Activated naive CD8-positive, alpha-beta T cell treated with anti-CD3 and anti-CD28 coated beads, Interleukin-2, amount 50 U/mL, for 24 hours (primary cell): ENCODE measurements around the gene LYZL2.
"Not testable (repeated sequence)": the region's sequence is repeated elsewhere in the genome, so short reads cannot be mapped to it uniquely, and the experiment has no call there.

Experiments used
- ATAC-seq: fragments of 150-1000 bp; cut with Tn5 transposase; one replicate; pipeline ENCODE4 v1.10.0; 2021
- DNase-seq: peaks from one replicate; pipeline ENCODE4 v3.0.0; 2021
- H3K27ac Mint-ChIP-seq: one replicate; pipeline ENCODE4 v1.8.0; 2021; ENCODE audit warnings: mild to moderate bottlenecking, mixed read lengths
- H3K27me3 Mint-ChIP-seq: one replicate; pipeline ENCODE4 v1.8.0; 2021; ENCODE audit warnings: mixed read lengths
- H3K36me3 Mint-ChIP-seq: one replicate; pipeline ENCODE4 v1.8.0; 2021; ENCODE audit warnings: low read depth, mixed read lengths
- H3K4me1 Mint-ChIP-seq: one replicate; pipeline ENCODE4 v1.8.0; 2021; ENCODE audit warnings: mixed read lengths
- H3K4me3 Mint-ChIP-seq: one replicate; pipeline ENCODE4 v1.8.0; 2021; ENCODE audit warnings: mild to moderate bottlenecking, moderate library complexity, mixed read lengths
- H3K9me3 Mint-ChIP-seq: one replicate; pipeline ENCODE4 v1.8.0; 2021; ENCODE audit warnings: mixed read lengths

LYZL2 gene

DNA sequence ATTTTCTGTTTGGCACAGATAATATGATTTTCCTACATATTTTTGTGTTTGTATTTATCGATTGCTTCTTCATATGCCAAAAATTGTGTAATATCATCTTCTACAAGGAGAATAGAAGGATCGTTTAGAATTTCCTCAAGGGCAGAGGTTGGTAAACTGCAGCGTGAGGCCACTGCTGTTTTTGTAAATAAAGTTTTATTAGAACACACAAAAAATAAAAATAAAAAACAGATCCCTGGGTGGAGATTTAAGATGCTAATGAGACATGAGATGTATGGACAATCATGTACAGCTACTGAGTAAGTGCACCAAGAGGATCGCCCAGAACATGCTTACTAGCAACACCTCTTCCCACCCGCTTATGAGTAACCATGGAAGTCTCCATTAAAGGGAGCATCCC lies 9.6 kb downstream of the LYZL2 start:
- no peaks in the 10 kb centered on the region for H3K4me1 Mint-ChIP-seq
- no peaks in the 10 kb centered on the region for H3K36me3 Mint-ChIP-seq
- peaks cover 9% of the 10 kb centered on the region for H3K27me3 Mint-ChIP-seq
- H3K4me3 Mint-ChIP-seq = no peak overlapping the region
- ATAC-seq (no peak), DNase-seq (no peak)
- no peaks in the 10 kb centered on the region for H3K9me3 Mint-ChIP-seq
- H3K27ac Mint-ChIP-seq = no peak overlapping the region

DNA sequence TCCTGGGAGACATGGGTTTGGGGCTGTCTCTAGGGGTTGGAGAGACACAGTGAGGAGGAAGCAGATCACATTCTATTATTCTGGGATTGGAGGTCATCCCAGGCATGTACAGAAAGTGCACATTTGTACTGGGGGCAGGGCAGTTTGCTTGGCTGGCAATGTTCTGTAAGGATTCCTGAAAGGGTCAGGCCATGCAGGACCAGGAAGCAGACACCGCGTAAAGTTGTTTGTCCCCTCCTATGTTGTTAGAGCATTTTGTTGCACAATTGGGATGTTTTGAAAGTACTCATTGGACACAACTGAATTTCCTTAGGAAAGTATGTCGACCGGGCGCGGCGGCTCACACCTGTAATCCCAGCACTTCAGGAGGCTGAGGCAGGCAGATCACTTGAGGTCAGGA lies 12.5 kb downstream of the LYZL2 start:
- Mint-ChIP-seq H3K36me3 (no peaks in the 10 kb centered on the region), H3K9me3 (no peaks in the 10 kb centered on the region), H3K27me3 (peaks cover 14% of the 10 kb centered on the region), H3K4me3 (no peak overlapping the region), H3K27ac (no peak overlapping the region), H3K4me1 (no peaks in the 10 kb centered on the region)
- ATAC-seq (no peak), DNase-seq (no peak)

DNA sequence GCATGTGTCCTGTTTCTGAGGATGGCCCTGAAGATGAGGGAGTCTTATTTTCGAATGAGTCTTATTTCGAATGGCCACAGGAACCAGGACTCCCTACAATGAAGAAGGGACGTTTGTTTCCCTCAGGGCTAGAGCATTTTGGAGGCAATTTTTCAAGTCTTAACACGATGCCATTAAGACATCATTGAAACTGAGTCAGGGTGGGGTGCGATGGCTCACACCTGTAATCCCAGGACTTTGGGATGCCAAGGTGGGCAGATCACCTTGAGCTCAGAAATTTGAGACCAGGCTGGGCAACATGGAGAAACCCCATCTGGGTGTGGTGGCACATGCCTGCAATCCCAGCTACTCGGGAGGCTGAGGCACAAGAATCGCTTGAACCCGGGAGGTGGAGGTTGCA lies 18.5 kb downstream of the LYZL2 start:
- DNase-seq, ATAC-seq, H3K9me3 Mint-ChIP-seq, H3K4me1 Mint-ChIP-seq, H3K4me3 Mint-ChIP-seq, H3K27ac Mint-ChIP-seq, H3K36me3 Mint-ChIP-seq: not testable (repeated sequence)
- H3K27me3 Mint-ChIP-seq = peaks cover 22% of the 10 kb centered on the region

DNA sequence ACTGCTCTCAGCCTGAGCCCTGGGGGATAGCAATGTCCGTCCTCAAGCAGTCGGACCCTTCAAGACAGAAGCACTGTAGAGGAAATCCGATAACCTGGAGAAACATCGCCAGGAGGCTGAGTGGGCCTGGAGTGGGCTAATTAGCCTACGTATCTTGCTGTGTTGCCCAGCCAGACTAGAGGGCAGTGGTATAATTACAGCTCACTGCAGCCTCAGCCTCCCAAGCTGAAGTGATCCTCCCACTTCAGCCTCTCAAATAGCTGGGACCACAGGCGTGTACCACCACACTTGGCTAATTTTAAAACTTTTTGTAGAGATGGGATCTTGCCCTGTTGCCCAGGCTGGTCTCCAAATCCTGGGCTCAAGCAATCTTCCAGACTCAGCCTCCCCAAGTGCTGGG lies 21.7 kb downstream of the LYZL2 start:
- Mint-ChIP-seq H3K36me3 (no peaks in the 10 kb centered on the region), H3K27me3 (peaks cover 27% of the 10 kb centered on the region), H3K9me3 (no peaks in the 10 kb centered on the region), H3K4me1 (no peaks in the 10 kb centered on the region), H3K27ac (no peak overlapping the region), H3K4me3 (no peak overlapping the region)
- no peak for ATAC-seq
- no peak for DNase-seq

DNA sequence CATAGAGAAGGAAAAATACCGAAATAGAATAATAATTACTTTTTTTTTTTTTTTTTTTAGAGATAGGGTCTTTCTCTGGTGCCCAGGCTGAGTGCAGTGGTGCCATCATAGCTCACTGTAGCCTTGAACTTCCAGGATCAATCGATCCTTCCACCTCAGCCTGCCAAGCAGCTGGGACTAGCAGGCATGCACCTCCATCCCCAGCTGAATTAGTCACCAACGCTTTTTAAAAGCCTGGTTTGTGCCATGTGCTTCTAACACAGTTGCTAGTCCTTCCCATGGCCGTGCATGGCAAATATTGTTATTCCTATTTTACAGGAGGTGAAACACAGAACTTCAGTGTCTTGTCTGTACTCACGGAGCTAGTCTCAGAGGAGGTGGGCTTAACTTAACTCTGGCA lies 23.2 kb downstream of the LYZL2 start:
- DNase-seq (no peak), ATAC-seq (no peak)
- Mint-ChIP-seq H3K4me3 (no peak overlapping the region), H3K9me3 (no peaks in the 10 kb centered on the region), H3K27ac (no peak overlapping the region), H3K27me3 (peaks cover 21% of the 10 kb centered on the region), H3K4me1 (no peaks in the 10 kb centered on the region), H3K36me3 (no peaks in the 10 kb centered on the region)

DNA sequence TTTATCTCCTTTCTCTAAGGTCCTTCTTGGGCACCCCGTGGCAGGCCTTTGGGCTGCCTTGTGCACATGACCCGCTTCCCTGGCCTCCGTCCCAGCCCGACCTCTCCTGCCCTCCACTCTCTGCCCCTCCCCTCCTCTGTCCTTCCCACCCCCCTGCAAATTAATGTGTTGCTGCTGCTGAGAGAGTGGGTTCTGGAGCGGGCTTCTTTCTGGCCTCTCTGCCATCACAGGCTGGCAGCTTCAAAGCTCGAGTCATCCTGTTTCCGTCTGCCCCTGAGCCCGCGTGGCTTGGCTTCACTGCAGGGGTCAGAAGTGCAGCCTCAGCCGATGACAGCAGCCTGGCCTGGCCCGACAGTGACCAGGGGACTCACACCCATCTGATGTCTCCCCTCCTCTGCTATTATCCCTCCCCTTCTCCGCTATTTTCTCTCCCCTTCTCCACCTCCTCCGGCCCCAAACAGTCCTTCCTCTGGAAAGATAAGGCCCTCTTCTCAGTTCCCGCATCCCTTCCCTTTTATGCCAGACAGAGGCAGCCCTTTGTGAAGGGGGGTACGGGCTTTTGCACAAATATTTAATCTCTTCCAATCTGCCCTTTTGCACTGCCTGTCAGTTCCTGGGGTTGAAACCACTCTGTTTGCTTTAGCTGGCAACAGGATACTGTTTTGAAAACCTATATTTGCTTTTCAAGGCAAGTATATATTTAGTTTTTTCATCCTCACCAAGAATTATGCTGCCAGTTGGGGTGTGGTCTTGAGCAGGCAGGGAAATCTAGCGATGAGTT lies 24.0 kb downstream of the LYZL2 start:
- H3K36me3 Mint-ChIP-seq, H3K9me3 Mint-ChIP-seq, DNase-seq, H3K27ac Mint-ChIP-seq, H3K4me1 Mint-ChIP-seq, H3K4me3 Mint-ChIP-seq, ATAC-seq: not testable (repeated sequence)
- peaks cover 19% of the 10 kb centered on the region for H3K27me3 Mint-ChIP-seq

DNA sequence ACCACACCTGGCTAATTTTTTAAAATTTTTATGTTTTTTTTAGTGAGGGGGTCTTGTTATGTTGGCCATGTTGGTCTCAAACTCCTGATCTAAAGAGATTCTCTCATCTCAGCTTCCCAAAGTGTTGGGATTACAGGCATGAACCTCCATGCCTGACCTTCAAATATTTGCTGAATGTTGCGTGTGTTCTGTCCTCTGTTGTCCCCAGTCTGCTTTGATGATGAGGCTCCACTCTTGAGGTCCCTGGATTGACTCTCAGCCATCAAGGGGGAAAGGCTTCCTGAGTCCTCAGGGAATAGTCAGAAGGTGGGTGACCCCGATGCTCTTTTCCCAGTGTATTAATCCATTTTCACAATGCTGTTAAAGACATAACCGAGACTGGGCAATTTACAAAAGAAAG lies 26.0 kb downstream of the LYZL2 start:
- Mint-ChIP-seq H3K27me3 (peaks cover 12% of the 10 kb centered on the region), H3K27ac (no peak overlapping the region), H3K36me3 (no peaks in the 10 kb centered on the region), H3K4me3 (no peak overlapping the region), H3K9me3 (no peaks in the 10 kb centered on the region), H3K4me1 (no peaks in the 10 kb centered on the region)
- ATAC-seq (no peak), DNase-seq (no peak)

DNA sequence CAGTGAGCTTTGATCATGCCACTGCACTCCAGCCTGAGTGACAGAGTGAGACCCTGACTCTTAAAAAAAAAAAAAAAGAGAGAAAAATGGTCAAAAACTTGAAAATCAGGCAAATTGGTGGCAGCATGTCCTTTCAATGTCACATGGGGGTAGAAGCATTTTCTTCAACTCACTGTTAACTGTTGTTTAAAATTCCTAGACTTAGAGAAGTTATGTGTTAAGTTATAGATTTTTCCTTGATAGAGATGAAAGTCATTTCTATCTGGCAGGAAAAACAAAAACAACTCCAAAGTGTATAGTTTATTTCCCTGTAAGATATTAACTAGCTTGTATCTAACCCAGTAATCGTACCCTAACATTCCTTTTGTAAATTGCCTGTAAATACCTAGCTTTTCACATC lies 26.8 kb downstream of the LYZL2 start:
- Mint-ChIP-seq H3K27me3 (peaks cover 12% of the 10 kb centered on the region), H3K36me3 (no peaks in the 10 kb centered on the region), H3K4me1 (no peaks in the 10 kb centered on the region), H3K9me3 (no peaks in the 10 kb centered on the region), H3K4me3 (no peak overlapping the region), H3K27ac (no peak overlapping the region)
- DNase-seq = no peak
- ATAC-seq = no peak

DNA sequence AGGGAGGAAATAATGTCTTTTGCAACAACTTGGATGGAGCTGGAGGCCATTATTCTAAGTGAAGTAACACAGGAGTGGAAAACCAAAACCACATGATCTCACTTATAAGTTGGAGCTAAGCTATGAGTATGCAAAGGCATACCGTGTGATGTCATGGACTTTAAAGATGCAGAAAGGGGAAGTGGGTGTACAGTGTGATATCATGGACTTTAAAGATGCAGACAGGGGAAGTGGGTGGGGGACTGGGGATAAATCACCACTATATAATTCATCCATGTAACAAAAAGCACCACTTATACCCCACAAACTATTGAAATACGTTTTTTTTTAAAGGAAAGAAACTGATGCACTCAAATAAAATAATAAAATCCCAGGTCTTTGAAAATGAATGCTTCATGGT lies 29.5 kb downstream of the LYZL2 start:
- ATAC-seq = no peak
- DNase-seq = no peak

DNA sequence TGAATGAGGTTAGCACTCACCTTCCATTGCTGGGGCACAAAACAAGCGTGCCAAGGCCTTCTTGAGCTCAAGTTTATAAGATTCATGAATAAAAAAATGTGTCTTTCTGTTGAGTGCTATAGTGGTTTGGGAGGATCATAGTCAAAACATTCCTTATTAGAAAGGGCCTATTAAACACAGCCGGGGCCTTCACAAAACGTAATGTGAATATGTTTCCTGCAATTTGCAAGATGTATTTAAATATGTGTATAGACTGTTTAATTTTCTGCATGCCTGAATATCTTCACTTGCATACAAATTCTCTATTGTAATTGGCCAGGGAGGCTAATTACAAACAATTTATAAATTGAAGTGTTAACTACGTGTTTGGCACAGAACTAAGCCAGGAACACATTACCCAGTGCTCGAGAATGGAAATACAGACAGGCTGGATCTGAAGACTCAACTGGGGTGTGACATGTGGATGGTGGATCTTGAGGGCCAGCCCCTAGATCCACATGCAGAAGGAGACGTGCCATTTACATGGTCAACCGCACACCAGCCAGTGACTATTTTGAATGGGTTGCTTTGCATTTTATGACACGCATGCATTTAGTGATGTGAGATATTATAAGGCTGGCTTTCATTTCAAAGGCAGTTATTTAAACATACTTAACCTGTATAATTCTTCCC lies 31.3 kb downstream of the LYZL2 start:
- Mint-ChIP-seq H3K27me3 (peaks cover 10% of the 10 kb centered on the region), H3K9me3 (no peaks in the 10 kb centered on the region), H3K4me3 (no peak overlapping the region), H3K27ac (no peak overlapping the region), H3K4me1 (no peaks in the 10 kb centered on the region), H3K36me3 (no peaks in the 10 kb centered on the region)
- ATAC-seq (no peak), DNase-seq (no peak)

More for the DNA sequence above, 29.5 kb downstream of the LYZL2 start:
- Mint-ChIP-seq H3K4me1 (no peaks in the 10 kb centered on the region), H3K36me3 (no peaks in the 10 kb centered on the region), H3K9me3 (no peaks in the 10 kb centered on the region), H3K27ac (no peak overlapping the region), H3K4me3 (no peak overlapping the region), H3K27me3 (peaks cover 8% of the 10 kb centered on the region)

DNA sequence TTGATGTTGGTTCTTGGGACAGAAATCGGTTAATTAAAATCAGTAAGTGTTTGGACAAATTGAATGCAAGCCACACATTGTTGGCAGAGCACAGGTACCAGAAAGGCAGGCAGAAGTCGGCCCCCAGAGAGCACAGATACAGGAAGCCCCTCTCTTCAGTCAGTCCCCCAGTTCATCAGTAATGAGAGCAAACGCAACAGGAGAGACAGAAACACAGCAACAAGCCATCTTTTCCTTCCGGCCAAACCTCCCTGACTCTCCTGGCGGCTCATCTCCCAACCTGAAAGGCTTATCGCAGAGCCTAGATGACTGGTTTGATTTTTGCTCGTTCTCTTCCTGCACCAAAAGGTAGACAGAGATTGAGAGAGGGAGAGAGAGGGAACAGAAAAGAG lies 32.1 kb downstream of the LYZL2 start:
- H3K36me3 Mint-ChIP-seq, H3K27ac Mint-ChIP-seq, H3K4me3 Mint-ChIP-seq, H3K9me3 Mint-ChIP-seq, DNase-seq, H3K4me1 Mint-ChIP-seq, ATAC-seq: not testable (repeated sequence)
- H3K27me3 Mint-ChIP-seq = peaks cover 12% of the 10 kb centered on the region

DNA sequence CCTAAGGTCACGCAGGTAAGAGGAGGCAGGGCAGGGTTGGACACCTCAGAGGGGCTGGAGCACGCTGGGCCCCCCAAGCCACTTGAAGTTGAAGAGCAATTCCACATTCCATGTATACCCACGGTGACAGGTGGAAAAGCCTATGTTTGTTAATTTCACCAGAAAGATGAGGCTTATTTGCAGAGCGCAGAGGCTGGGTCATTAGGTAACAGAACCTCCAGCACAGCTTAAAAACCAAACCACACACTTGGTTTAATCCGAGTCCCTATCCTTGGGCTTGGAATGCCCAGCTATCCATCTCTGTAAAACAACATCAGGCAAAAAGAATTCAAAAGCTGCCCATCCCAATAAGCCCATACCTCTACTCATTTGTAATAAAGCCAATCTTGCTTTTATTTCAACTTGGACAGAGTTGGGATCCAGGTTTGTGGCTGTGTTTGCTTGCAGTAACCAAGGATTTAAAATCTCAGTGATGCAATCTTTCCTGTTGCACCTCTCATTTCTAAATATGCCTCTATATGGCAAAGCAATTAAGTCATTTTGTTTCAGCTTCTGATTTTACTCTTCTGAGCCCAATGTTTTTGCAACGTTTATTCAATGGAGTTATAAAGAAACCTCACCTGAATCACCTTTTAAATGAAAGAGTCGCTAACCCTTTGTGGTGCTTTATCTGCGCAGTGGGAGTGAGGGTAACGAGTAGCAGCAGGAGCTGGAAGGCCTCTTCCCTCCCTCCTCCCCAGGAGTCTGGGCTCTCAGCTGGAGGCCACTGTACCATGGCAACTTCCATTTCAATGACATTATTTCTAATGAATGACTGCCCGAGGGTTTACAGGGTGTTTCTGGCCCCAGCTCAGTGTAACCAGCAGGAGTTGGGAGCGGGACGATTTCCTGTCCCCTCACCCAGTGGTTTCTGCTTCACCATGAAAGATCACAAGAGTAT lies 32.8 kb downstream of the LYZL2 start:
- H3K4me1 Mint-ChIP-seq, H3K4me3 Mint-ChIP-seq, DNase-seq, ATAC-seq, H3K9me3 Mint-ChIP-seq, H3K36me3 Mint-ChIP-seq, H3K27ac Mint-ChIP-seq: not testable (repeated sequence)
- peaks cover 12% of the 10 kb centered on the region for H3K27me3 Mint-ChIP-seq

DNA sequence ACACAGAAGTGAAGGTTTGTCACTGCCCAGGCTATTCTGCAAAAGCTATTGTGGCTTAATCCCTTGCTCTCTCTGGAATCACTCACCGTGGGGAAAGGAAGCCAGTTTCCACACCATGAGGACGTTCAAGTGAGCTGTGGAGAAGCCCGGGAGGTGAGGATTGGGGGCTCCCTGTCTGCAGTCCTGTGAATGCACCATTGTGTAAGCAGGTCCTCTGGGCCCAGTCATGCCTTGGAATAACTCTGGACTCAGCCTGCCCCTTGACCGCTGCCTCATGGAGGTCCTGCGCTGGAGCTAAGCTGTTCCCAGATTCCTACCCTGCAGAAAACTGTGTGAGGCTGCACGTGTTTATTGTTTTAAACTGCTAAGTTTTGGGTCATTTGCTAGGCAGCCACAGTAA lies 33.5 kb downstream of the LYZL2 start:
- H3K27me3 Mint-ChIP-seq = peaks cover 18% of the 10 kb centered on the region
- H3K36me3 Mint-ChIP-seq = no peaks in the 10 kb centered on the region
- no peaks in the 10 kb centered on the region for H3K4me1 Mint-ChIP-seq
- no peak overlapping the region for H3K4me3 Mint-ChIP-seq
- no peaks in the 10 kb centered on the region for H3K9me3 Mint-ChIP-seq
- no peak for DNase-seq
- H3K27ac Mint-ChIP-seq = no peak overlapping the region
- no peak for ATAC-seq

DNA sequence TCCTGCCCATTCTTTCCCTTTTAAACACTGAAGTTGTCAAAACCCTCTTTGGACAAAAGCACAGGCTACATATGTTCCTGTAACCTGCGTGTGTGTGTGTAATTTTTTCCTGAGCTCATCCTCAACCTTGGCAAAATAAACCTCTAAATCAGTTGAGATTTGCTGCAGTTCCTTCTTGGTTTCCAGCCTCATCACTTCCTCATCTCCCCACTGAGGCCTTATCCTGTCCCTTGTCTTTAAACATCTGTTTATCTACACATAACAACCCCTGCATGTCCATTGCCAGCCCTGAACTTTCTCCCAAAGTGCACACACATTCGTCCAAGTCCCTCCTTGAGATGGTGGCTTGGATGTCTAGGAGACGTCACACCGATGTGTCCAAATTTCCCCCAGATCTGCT lies 35.5 kb downstream of the LYZL2 start:
- H3K4me3 Mint-ChIP-seq = no peak overlapping the region
- no peaks in the 10 kb centered on the region for H3K36me3 Mint-ChIP-seq
- peaks cover 18% of the 10 kb centered on the region for H3K27me3 Mint-ChIP-seq
- H3K4me1 Mint-ChIP-seq = no peaks in the 10 kb centered on the region
- H3K9me3 Mint-ChIP-seq = no peaks in the 10 kb centered on the region
- ATAC-seq (no peak), DNase-seq (no peak)
- no peak overlapping the region for H3K27ac Mint-ChIP-seq

DNA sequence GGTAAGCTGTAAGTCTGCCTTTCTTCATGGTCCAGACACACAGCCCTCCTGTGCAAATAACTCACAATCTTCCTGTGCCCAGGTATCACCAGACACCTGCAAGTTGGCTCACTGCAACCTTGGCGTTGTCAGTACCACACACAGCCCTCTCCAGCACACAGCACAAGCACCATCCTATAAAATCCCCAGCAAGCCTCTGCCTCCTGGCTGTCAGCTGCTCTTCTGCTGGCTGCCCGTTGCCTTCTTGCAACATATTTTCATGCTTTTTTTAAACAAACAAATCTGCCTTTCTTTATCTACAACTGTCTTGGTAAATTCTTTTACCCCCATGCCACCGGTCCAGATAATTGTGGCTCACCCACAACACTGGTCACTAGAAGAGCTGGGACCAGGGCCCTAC lies 36.8 kb downstream of the LYZL2 start:
- not testable (repeated sequence) for H3K4me1 Mint-ChIP-seq, DNase-seq

More for the DNA sequence above, 36.8 kb downstream of the LYZL2 start:
- H3K4me3 Mint-ChIP-seq, ATAC-seq, H3K36me3 Mint-ChIP-seq, H3K9me3 Mint-ChIP-seq, H3K27ac Mint-ChIP-seq: not testable (repeated sequence)
- peaks cover 18% of the 10 kb centered on the region for H3K27me3 Mint-ChIP-seq
